Measurements from ENCODE around the gene ST6GALNAC3.

The ST6GALNAC3 gene

DNA sequence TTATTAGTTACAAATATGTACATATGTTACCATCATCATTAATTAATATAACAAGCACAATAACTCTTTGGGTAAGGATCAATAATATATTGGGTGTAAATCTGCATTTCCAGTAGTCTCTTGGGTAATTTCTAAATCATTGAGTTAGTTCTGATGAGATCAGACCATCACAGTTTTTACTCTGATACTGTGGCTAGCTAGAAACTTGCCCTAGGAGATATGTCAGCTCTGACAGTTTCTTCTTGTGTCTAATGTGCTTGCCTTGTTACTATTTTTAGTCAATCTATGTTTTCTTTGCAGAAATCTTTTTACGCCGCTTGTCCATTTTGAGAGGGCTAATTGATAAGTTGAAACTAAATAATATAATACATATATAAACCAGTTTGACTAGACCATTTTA is 507.2 kb downstream of the ST6GALNAC3 start:
- H3K9me3 ChIP-seq (ENCODE audit: severe bottlenecking): no peaks in the 10 kb centered on the region
- no peaks in the 10 kb centered on the region for H3K4me1 ChIP-seq (ENCODE audit: insufficient read depth, poor library complexity, severe bottlenecking)
- H3K27me3 ChIP-seq (ENCODE audit: insufficient read depth, poor library complexity, severe bottlenecking): peaks cover 4% of the 10 kb centered on the region
- H3K36me3 ChIP-seq (ENCODE audit: low read depth): no peaks in the 10 kb centered on the region
- no peak overlapping the region for H3K27ac ChIP-seq (ENCODE audit: poor library complexity, severe bottlenecking)
- no peak overlapping the region for H3K4me3 ChIP-seq (ENCODE audit: severe bottlenecking)
- DNase-seq (ENCODE audit: low spot score): no peak
- TF ChIP-seq, protein P1, sequence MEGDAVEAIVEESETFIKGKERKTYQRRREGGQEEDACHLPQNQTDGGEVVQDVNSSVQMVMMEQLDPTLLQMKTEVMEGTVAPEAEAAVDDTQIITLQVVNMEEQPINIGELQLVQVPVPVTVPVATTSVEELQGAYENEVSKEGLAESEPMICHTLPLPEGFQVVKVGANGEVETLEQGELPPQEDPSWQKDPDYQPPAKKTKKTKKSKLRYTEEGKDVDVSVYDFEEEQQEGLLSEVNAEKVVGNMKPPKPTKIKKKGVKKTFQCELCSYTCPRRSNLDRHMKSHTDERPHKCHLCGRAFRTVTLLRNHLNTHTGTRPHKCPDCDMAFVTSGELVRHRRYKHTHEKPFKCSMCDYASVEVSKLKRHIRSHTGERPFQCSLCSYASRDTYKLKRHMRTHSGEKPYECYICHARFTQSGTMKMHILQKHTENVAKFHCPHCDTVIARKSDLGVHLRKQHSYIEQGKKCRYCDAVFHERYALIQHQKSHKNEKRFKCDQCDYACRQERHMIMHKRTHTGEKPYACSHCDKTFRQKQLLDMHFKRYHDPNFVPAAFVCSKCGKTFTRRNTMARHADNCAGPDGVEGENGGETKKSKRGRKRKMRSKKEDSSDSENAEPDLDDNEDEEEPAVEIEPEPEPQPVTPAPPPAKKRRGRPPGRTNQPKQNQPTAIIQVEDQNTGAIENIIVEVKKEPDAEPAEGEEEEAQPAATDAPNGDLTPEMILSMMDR (IDR thresholded peaks at IDR 0.05; ENCODE audit: poor library complexity, severe bottlenecking): no peak
- ATAC-seq (ENCODE audit: low read depth): no peak

DNA sequence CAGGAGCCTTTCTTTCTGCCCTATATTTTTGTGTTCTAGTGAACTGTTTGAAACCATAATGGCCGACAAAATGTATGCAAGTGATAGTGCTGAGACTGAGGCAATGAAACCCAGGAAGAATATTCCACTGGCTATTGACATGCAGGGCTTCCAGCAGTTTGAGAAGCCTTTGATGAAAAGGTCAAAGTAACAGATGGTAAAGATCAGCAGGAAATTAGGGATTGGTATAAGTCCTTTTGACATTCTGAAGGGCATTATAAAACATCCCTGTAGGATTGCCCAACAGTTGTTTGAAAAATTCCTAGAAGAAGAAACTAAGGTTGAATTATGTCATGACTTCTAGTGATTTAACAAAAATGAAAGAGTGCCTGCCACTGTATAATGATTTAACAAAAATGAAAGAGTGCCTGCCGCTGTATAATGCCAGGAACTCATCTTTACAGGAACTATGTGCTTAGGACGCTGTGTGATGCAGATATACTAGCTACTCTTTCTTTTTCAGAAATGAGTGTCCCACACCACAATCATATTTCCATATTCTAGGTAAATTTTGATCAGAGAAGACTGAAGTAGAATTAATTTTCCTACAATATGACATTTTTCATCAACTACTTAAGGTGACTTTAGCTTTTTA is 508.8 kb downstream of the ST6GALNAC3 start:
- TF ChIP-seq, protein P1 (IDR thresholded peaks at IDR 0.05; ENCODE audit: poor library complexity, severe bottlenecking): no peak
- no peaks in the 10 kb centered on the region for H3K9me3 ChIP-seq (ENCODE audit: severe bottlenecking)
- peaks cover 4% of the 10 kb centered on the region for H3K27me3 ChIP-seq (ENCODE audit: insufficient read depth, poor library complexity, severe bottlenecking)
- ATAC-seq (ENCODE audit: low read depth) (no peak), DNase-seq (ENCODE audit: low spot score) (no peak)
- no peaks in the 10 kb centered on the region for H3K36me3 ChIP-seq (ENCODE audit: low read depth)
- no peak overlapping the region for H3K27ac ChIP-seq (ENCODE audit: poor library complexity, severe bottlenecking)
- H3K4me1 ChIP-seq (ENCODE audit: insufficient read depth, poor library complexity, severe bottlenecking): no peaks in the 10 kb centered on the region
- no peak overlapping the region for H3K4me3 ChIP-seq (ENCODE audit: severe bottlenecking)

DNA sequence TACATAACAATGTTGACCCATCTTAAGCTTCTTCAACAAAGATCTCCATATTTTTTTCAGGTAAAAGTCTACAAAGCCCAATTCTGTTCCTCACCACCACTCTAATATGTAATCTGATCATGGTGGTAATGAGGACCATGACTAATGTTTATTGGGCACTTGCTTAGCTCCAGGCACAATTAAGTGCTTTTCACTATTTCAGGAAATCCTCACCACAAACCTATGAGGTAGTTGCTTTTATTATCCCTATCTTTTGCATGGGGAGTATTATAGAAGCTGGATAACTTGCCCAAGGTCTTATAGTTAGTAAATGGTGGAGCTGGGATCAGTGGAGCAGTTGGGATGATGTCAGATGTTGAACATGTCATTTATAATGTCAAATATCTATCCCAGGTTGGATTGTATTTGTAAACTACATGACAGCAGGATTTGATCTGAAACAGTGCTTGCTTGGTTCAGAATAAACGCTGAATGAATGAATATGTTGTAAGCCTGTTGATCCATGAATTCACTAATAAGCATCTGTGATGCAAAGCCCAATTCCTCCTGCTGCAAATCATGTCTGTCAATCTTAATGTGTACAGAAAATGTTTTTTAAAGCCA is 509.4 kb downstream of the ST6GALNAC3 start:
- DNase-seq (ENCODE audit: low spot score) (no peak), ATAC-seq (ENCODE audit: low read depth) (no peak)
- Histone ChIP-seq H3K9me3 (ENCODE audit: severe bottlenecking) (no peaks in the 10 kb centered on the region), H3K4me3 (ENCODE audit: severe bottlenecking) (no peak overlapping the region), H3K36me3 (ENCODE audit: low read depth) (no peaks in the 10 kb centered on the region), H3K4me1 (ENCODE audit: insufficient read depth, poor library complexity, severe bottlenecking) (no peaks in the 10 kb centered on the region), H3K27me3 (ENCODE audit: insufficient read depth, poor library complexity, severe bottlenecking) (peaks cover 1% of the 10 kb centered on the region), H3K27ac (ENCODE audit: poor library complexity, severe bottlenecking) (no peak overlapping the region)
- TF ChIP-seq, protein P1 (IDR thresholded peaks at IDR 0.05; ENCODE audit: poor library complexity, severe bottlenecking): no peak

DNA sequence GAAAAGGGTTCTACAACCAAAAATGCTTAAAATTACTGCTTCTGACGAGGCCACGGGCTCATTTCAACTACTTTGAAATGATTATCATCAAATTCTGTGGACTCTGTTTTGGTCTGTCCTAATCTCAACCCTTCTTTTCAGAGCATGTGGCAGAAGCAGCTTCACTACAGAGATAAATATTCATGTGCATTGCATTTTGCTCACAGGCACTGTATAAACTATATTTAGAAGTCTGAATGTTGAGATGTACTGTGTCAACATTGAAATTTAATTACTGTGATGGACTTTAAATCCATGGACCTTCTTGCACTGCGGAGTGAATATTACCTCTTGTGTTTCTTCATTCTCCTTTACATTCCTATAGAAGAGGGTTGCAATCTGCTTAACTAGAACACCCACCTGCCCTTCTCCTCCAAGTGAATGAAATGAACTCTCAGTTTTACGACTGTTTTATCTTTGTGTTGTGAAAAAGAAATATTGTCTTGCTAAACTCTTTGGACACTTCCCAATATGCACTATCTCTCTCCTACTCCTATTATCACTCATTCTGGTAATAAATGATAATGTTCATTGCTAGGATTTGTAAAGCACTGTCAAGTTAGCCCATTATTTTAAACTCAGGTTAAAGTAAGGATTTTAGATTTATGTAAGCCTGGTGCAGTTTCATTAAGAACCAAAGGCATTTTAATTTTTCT is 511.6 kb downstream of the ST6GALNAC3 start:
- Histone ChIP-seq H3K4me3 (ENCODE audit: severe bottlenecking) (no peak overlapping the region), H3K27me3 (ENCODE audit: insufficient read depth, poor library complexity, severe bottlenecking) (peaks cover 3% of the 10 kb centered on the region), H3K9me3 (ENCODE audit: severe bottlenecking) (no peaks in the 10 kb centered on the region), H3K36me3 (ENCODE audit: low read depth) (no peaks in the 10 kb centered on the region), H3K4me1 (ENCODE audit: insufficient read depth, poor library complexity, severe bottlenecking) (no peaks in the 10 kb centered on the region), H3K27ac (ENCODE audit: poor library complexity, severe bottlenecking) (no peak overlapping the region)
- DNase-seq (ENCODE audit: low spot score) (no peak), ATAC-seq (ENCODE audit: low read depth) (no peak)
- TF ChIP-seq, protein P1 (IDR thresholded peaks at IDR 0.05; ENCODE audit: poor library complexity, severe bottlenecking): no peak
